Measurements from ENCODE around the gene FBLN5. TPM values are rescaled to one million over a fixed set of nuclear protein-coding genes. Genes with fewer than 3 reads are reported as not detected.

Gene FBLN5
- total RNA-seq, 1 donor from 2014 or later = 98.7 TPM

DNA sequence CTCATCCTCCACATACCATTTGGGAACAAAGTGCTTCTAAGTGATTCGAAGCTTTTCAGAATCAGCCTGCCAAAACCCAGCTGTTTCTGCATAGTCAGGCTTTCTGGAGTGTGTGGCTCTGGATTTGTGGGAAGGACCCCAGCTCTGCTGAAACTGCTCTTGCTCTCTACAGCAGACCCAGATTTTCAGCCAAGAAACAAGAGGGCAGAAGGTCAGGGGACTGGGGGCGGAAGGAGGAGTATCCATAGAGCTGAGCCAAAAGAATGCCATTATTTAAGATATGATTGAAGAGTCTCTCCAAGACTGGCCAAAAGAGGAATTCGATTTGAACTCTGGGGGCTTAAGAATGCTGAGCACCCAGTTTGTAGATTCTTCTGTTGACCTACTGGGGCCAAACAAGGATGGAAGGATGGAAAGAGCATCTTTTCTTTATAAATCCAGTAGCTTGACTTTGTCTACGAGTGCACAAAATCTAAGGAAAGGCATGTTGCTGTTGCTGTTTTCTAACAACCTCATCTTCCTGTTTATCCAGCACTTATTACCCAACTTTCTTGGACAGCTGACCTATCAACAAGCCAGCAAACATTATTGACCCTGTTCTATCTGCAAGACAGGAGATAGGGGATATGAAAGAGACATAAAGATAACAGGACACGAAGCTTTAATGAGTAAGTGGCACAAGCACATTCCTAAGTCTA, 29.2 kb downstream of the FBLN5 start:
- DNase-seq (ENCODE audit: extremely low spot score, unreplicated experiment) = no peak
- Mint-ChIP-seq H3K4me1 (ENCODE audit: unreplicated experiment) (peaks cover 9% of the 10 kb centered on the region), H3K9me3 (ENCODE audit: unreplicated experiment) (peaks cover 3% of the 10 kb centered on the region), H3K27me3 (ENCODE audit: unreplicated experiment) (no peaks in the 10 kb centered on the region), H3K4me3 (ENCODE audit: unreplicated experiment) (no peak overlapping the region), H3K36me3 (ENCODE audit: unreplicated experiment) (peaks cover 14% of the 10 kb centered on the region), H3K27ac (ENCODE audit: unreplicated experiment) (peak overlapping the region; percentile 23)
- no peak for TF ChIP-seq CTCF (IDR thresholded peaks at IDR 0.05)

DNA sequence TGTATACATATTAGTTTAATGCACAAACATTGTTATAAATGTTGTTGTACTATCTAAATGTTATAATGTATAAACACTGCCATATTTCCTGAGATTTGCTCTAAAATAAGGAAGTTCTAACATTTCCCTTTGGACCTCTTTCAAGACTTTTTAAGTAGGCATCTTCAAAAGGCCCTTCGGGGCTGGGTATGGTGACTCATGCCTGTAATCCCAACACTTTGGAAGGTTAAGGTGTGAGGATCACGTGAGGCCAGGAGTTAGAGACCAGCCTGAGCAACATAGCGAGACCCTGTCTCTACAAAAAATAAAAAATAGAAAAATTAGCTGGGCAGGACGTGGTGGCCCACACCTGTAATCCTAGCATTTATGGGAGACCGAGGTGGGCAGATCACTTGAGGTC, 35.5 kb downstream of the FBLN5 start:
- TF ChIP-seq CTCF (IDR thresholded peaks at IDR 0.05) = no peak
- H3K9me3 Mint-ChIP-seq (ENCODE audit: unreplicated experiment) = peaks cover 3% of the 10 kb centered on the region
- no peak overlapping the region for H3K4me3 Mint-ChIP-seq (ENCODE audit: unreplicated experiment)
- H3K27ac Mint-ChIP-seq (ENCODE audit: unreplicated experiment) = no peak overlapping the region
- H3K36me3 Mint-ChIP-seq (ENCODE audit: unreplicated experiment) = peaks cover 17% of the 10 kb centered on the region
- peaks cover 4% of the 10 kb centered on the region for H3K4me1 Mint-ChIP-seq (ENCODE audit: unreplicated experiment)
- no peaks in the 10 kb centered on the region for H3K27me3 Mint-ChIP-seq (ENCODE audit: unreplicated experiment)
- no peak for DNase-seq (ENCODE audit: extremely low spot score, unreplicated experiment)

GRCh38 chr14:91911474-91912032, 35.9 kb downstream of the FBLN5 start:
- no peak overlapping the region for H3K27ac Mint-ChIP-seq (ENCODE audit: unreplicated experiment)
- peaks cover 4% of the 10 kb centered on the region for H3K4me1 Mint-ChIP-seq (ENCODE audit: unreplicated experiment)
- H3K36me3 Mint-ChIP-seq (ENCODE audit: unreplicated experiment) = peaks cover 15% of the 10 kb centered on the region
- no peak overlapping the region for H3K4me3 Mint-ChIP-seq (ENCODE audit: unreplicated experiment)
- H3K9me3 Mint-ChIP-seq (ENCODE audit: unreplicated experiment) = peaks cover 3% of the 10 kb centered on the region
- no peaks in the 10 kb centered on the region for H3K27me3 Mint-ChIP-seq (ENCODE audit: unreplicated experiment)
- no peak for DNase-seq (ENCODE audit: extremely low spot score, unreplicated experiment)
- TF ChIP-seq CTCF (IDR thresholded peaks at IDR 0.05) = peak; percentile 62

GRCh38 chr14:91910196-91910595, 37.3 kb downstream of the FBLN5 start:
- Mint-ChIP-seq H3K27ac (ENCODE audit: unreplicated experiment) (no peak overlapping the region), H3K27me3 (ENCODE audit: unreplicated experiment) (no peaks in the 10 kb centered on the region), H3K9me3 (ENCODE audit: unreplicated experiment) (no peaks in the 10 kb centered on the region), H3K36me3 (ENCODE audit: unreplicated experiment) (peaks cover 11% of the 10 kb centered on the region), H3K4me3 (ENCODE audit: unreplicated experiment) (no peak overlapping the region), H3K4me1 (ENCODE audit: unreplicated experiment) (peaks cover 4% of the 10 kb centered on the region)
- TF ChIP-seq CTCF (IDR thresholded peaks at IDR 0.05) = no peak
- DNase-seq (ENCODE audit: extremely low spot score, unreplicated experiment) = no peak

- Mint-ChIP-seq H3K4me1 (ENCODE audit: unreplicated experiment) (peaks cover 8% of the 10 kb centered on the region), H3K27me3 (ENCODE audit: unreplicated experiment) (no peaks in the 10 kb centered on the region), H3K4me3 (ENCODE audit: unreplicated experiment) (no peak overlapping the region), H3K9me3 (ENCODE audit: unreplicated experiment) (no peaks in the 10 kb centered on the region), H3K27ac (ENCODE audit: unreplicated experiment) (no peak overlapping the region), H3K36me3 (ENCODE audit: unreplicated experiment) (peaks cover 2% of the 10 kb centered on the region)
- DNase-seq (ENCODE audit: extremely low spot score, unreplicated experiment) = no peak
- no peak for TF ChIP-seq CTCF (IDR thresholded peaks at IDR 0.05)
Measured at GRCh38 chr14:91906374-91906773, 41.1 kb downstream of the FBLN5 start.
